GM21526 (cell line): ENCODE data around the gene NPFF.

Source experiments
- ATAC-seq: cut with Tn5 transposase; IDR thresholded peaks from one replicate; pipeline ENCODE4 v1.9.1; 2021; ENCODE audit warnings: moderate library complexity; ENCODE audit not compliant: unreplicated experiment, low FRiP score

Gene NPFF

GRCh38 chr12:53479331-53479730 lies 28.0 kb downstream of the NPFF start:
- no peak for ATAC-seq

GRCh38 chr12:53478865-53479264 lies 28.4 kb downstream of the NPFF start:
- no peak for ATAC-seq

- no peak for ATAC-seq
Measured at GRCh38 chr12:53476769-53477209, 30.5 kb downstream of the NPFF start.

GRCh38 chr12:53474819-53475218 lies 32.5 kb downstream of the NPFF start:
- no peak for ATAC-seq

- no peak for ATAC-seq
Measured at GRCh38 chr12:53474077-53474476, 33.2 kb downstream of the NPFF start.

- ATAC-seq: no peak
Measured at GRCh38 chr12:53472056-53472582, 35.2 kb downstream of the NPFF start.

- no peak for ATAC-seq
Measured at GRCh38 chr12:53468282-53468681, 39.0 kb downstream of the NPFF start.

GRCh38 chr12:53467880-53468279 lies 39.4 kb downstream of the NPFF start:
- ATAC-seq: no peak

- ATAC-seq: no peak
Measured at GRCh38 chr12:53467082-53467481, 40.2 kb downstream of the NPFF start.

- ATAC-seq: no peak
Measured at GRCh38 chr12:53466640-53467039, 40.6 kb downstream of the NPFF start.

GRCh38 chr12:53465679-53466078 lies 41.6 kb downstream of the NPFF start:
- ATAC-seq: no peak

GRCh38 chr12:53464685-53465418 lies 42.4 kb downstream of the NPFF start:
- ATAC-seq: no peak

- no peak for ATAC-seq
Measured at GRCh38 chr12:53463802-53464560, 43.3 kb downstream of the NPFF start.

- no peak for ATAC-seq
Measured at GRCh38 chr12:53462935-53463334, 44.3 kb downstream of the NPFF start.

GRCh38 chr12:53461591-53461990 lies 45.7 kb downstream of the NPFF start:
- ATAC-seq: no peak

GRCh38 chr12:53461059-53461458 lies 46.2 kb downstream of the NPFF start:
- ATAC-seq: no peak

GRCh38 chr12:53459097-53459496 lies 48.2 kb downstream of the NPFF start:
- ATAC-seq: no peak
